NCI-H446 (cell line): Measurements from ENCODE around the gene FAM234A.

Experiments used
- DNase-seq, 2 experiments: peaks; one replicate each; lab custom pipeline; 2025; lab: John Stamatoyannopoulos, UW

The FAM234A gene

GRCh38 chr16:281660-282255 is 47.1 kb downstream of the FAM234A start:
- DNase-seq, result no peak

GRCh38 chr16:282491-282890 is 47.9 kb downstream of the FAM234A start:
- no peak for DNase-seq

- DNase-seq, result no peak
These were observed 48.6 kb downstream of the FAM234A start, which contains the start of gene PDIA2 for GRCh38 chr16:283033-283805. TSS of gene PDIA2 (plus strand) at chr16:283164. CDS start at chr16:283170, 6 bp downstream.

- DNase-seq, result no peak
These were observed 49.8 kb downstream of the FAM234A start for GRCh38 chr16:284204-285120.

GRCh38 chr16:285146-286055 is 50.8 kb downstream of the FAM234A start:
- no peak for DNase-seq

GRCh38 chr16:286491-287297 is 52.1 kb downstream of the FAM234A start:
- DNase-seq, result no peak

- no peak for DNase-seq
These were observed 52.7 kb downstream of the FAM234A start for GRCh38 chr16:287298-287811.

GRCh38 chr16:287981-288920 is 53.6 kb downstream of the FAM234A start:
- DNase-seq, result no peak

GRCh38 chr16:289395-289997 is 54.9 kb downstream of the FAM234A start:
- DNase-seq, result no peak

GRCh38 chr16:290015-290680 is 55.5 kb downstream of the FAM234A start:
- no peak for DNase-seq

- DNase-seq, result no peak
These were observed 56.2 kb downstream of the FAM234A start for GRCh38 chr16:290681-291405.

GRCh38 chr16:291539-291938 is 56.9 kb downstream of the FAM234A start:
- no peak for DNase-seq

GRCh38 chr16:293043-293775 is 58.6 kb downstream of the FAM234A start:
- no peak for DNase-seq

- DNase-seq, result no peak
These were observed 61.7 kb downstream of the FAM234A start for GRCh38 chr16:296276-296675.

GRCh38 chr16:296806-297510 is 62.3 kb downstream of the FAM234A start:
- no peak for DNase-seq

- no peak for DNase-seq
These were observed 63.2 kb downstream of the FAM234A start for GRCh38 chr16:297832-298231.
